K562 (cell line): Measurements from ENCODE around the gene PUM2. TPM values are rescaled to one million over a fixed set of nuclear protein-coding genes. Genes with fewer than 3 reads are reported as not detected.

Experiments
- ARHGAP35 ChIP-seq: fragments of 450-650 bp; IDR thresholded peaks from 2 replicates; pipeline ENCODE4 v1.6.1; 2018; ENCODE audit not compliant: partially characterized antibody
- ARNT ChIP-seq, 2 experiments: fragments of 450-650 bp; IDR thresholded peaks; 2 replicates each; pipeline ENCODE4 v1.6.1; 2016; ENCODE audit warnings: mild to moderate bottlenecking in 1 of 2
- ATF2 ChIP-seq: sonication (generic); formaldehyde crosslinking; IDR thresholded peaks from 2 replicates; pipeline ENCODE4 v1.8.1; 2022; ENCODE audit warnings: missing genetic modification reagents
- CREB1 ChIP-seq, 2 experiments: sonication (generic) in 1 of 2; formaldehyde crosslinking in 1 of 2; IDR thresholded peaks; 2 replicates each; pipeline versions ENCODE4 v1.6.1 to v1.8.0; 2012 to 2022; ENCODE audit warnings: inconsistent platforms in 1 of 2, mild to moderate bottlenecking in 1 of 2, missing genetic modification reagents in 1 of 2, moderate library complexity in 1 of 2
- GABPB2 ChIP-seq: fragments of 250-450 bp; sonication (Bioruptor Pico); conservative IDR thresholded peaks from 2 replicates; pipeline ENCODE4 v1.5.1; 2021; ENCODE audit warnings: mild to moderate bottlenecking
- HNRNPL ChIP-seq: fragments of 200-400 bp; formaldehyde crosslinking; IDR thresholded peaks from 2 replicates; pipeline ENCODE4 v1.6.1; 2017; ENCODE audit warnings: low read depth, mild to moderate bottlenecking, low read length
- JUND ChIP-seq, 2 experiments: IDR thresholded peaks; 2 replicates in 1 of 2; 3 replicates in 1 of 2; pipeline ENCODE4 v1.6.1; 2011; ENCODE audit warnings: borderline replicate concordance in 2 of 2, low read depth in 2 of 2, low read length in 2 of 2, improper control_type of control experiment in 1 of 2, missing biosample characterization in 1 of 2, missing genetic modification characterization in 1 of 2, missing genetic modification reagents in 1 of 2
- MCM5 ChIP-seq: fragments of 450-650 bp; IDR thresholded peaks from 2 replicates; pipeline ENCODE4 v1.6.1; 2016; ENCODE audit warnings: low read depth
- MYC ChIP-seq, 2 experiments: fragments of 250-450 bp in 1 of 2; sonication (Bioruptor Pico) in 1 of 2; IDR thresholded peaks; 2 replicates each; pipeline versions ENCODE4 v1.5.1 to v1.6.1; 2012 to 2021; ENCODE audit warnings: low read depth in 2 of 2, borderline replicate concordance in 1 of 2, improper control_type of control experiment in 1 of 2, low read length in 1 of 2, mild to moderate bottlenecking in 1 of 2, moderate library complexity in 1 of 2
- NFE2L1 ChIP-seq: fragments of 450-650 bp; IDR thresholded peaks from 2 replicates; pipeline ENCODE4 v1.6.1; 2016; ENCODE audit warnings: missing genetic modification characterization, low read depth, mild to moderate bottlenecking, missing compliant biosample characterization, moderate library complexity, borderline replicate concordance
- NFIC ChIP-seq: fragments of 450-650 bp; IDR thresholded peaks from 2 replicates; pipeline ENCODE4 v1.6.1; 2017; ENCODE audit warnings: mild to moderate bottlenecking, inconsistent platforms
- SOX6 ChIP-seq: fragments of 450-650 bp; IDR thresholded peaks from 2 replicates; pipeline ENCODE4 v1.6.1; 2014; ENCODE audit warnings: mild to moderate bottlenecking
- SREBF2 ChIP-seq: sonication (generic); formaldehyde crosslinking; IDR thresholded peaks from 2 replicates; pipeline ENCODE4 v1.4.0; 2020; ENCODE audit warnings: mild to moderate bottlenecking, missing genetic modification reagents
- ZNF280A ChIP-seq: fragments of 450-650 bp; IDR thresholded peaks from 2 replicates; pipeline ENCODE4 v1.6.1; 2018; ENCODE audit warnings: mild to moderate bottlenecking, low read depth; ENCODE audit not compliant: partially characterized antibody
- ZNF561 ChIP-seq: fragments of 450-650 bp; formaldehyde crosslinking; conservative IDR thresholded peaks from 2 replicates; pipeline ENCODE4 v1.4.0; 2020; ENCODE audit warnings: mild to moderate bottlenecking, moderate library complexity
- ZNF699 ChIP-seq: fragments of 250-450 bp; sonication (Bioruptor Pico); IDR thresholded peaks from 2 replicates; pipeline ENCODE4 v1.8.0; 2021; ENCODE audit warnings: mild to moderate bottlenecking, moderate library complexity; ENCODE audit not compliant: insufficient replicate concordance
- ZZZ3 ChIP-seq: fragments of 450-650 bp; IDR thresholded peaks from 2 replicates; pipeline ENCODE4 v1.6.1; 2016; ENCODE audit warnings: antibody characterized with exemption, mild to moderate bottlenecking, moderate library complexity
- polyA plus RNA-seq, 8 experiments: library from polyadenylated mRNA; depleted of rRNA in 4 of 8; stranded (reverse) in 5 of 8; unstranded in 3 of 8; fragments of >200 nt; fragmentation: Nextera tagmentation in 2 of 8; fragmentation: Illumina TruSeq in 1 of 8; extraction: Ambion mirVana in 2 of 8; extraction: Trizol in 1 of 8; gene quantifications; 2 replicates each; pipeline versions ENCODE4 v1.2.1 to v1.2.3, GENCODE V29; 2011 to 2014; ENCODE audit warnings: inconsistent platforms in 1 of 8, missing spikeins in 1 of 8
- total RNA-seq, 7 experiments: library from RNA; depleted of rRNA in 6 of 7; stranded (reverse); fragments of >200 nt in 6 of 7; fragmentation: Illumina TruSeq in 2 of 7; extraction: Trizol in 2 of 7; gene quantifications; 2 replicates each; pipeline versions ENCODE4 v1.2.1 to v1.2.3, GENCODE V29; 2011 to 2021; ENCODE audit warnings: low replicate concordance in 1 of 7
- TF ChIP-seq, protein P1 (sequence below): fragments of 250-450 bp; sonication (Bioruptor Pico); IDR thresholded peaks from 2 replicates; pipeline ENCODE4 v1.4.0; 2020

Gene PUM2
- total and polyA plus RNA-seq, 9 of the 15 experiments (the other 6 are each of a cell fraction or from before 2014, with no cell fraction given) = 13.4 to 61.9 (median 28.3) TPM

DNA sequence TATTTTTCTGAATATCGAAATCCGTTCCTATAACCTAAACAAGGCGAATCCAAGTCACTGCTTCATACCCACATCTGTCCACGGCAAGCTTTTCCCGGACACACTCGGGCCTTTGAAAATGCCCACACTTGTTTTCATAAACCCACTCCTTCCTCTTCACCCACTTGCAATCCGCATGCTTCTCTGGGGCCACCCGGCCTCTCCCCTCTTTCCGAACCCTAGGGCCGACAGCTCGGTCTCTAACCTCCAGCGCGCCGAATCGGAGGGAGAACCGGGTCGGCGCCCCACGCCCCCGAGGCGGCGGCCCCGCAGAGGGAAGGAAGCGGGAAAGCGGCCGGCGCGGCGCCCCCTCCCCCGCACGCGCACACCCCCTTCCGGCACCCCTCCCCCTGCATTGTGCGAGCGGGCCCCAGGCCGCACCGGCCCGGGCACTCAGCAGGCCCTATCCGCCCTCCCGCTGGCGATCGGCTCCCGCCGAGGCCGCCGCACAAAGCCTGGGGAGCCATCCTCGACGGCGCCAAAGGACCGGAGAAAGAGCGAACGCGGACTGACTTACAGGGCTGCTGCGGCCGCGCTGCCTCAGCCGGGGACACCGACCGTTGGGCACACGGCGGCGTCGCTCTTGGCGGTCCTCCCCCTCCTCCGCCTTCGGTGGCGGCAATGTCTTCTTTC, 467 bp downstream of the PUM2 start (continued):
- TF ChIP-seq MYC (IDR thresholded peaks at IDR 0.05; ENCODE audit: low read depth, low read length) = no peak; the same call in 1 of the 2 replicates
- TF ChIP-seq MYC (CRISPR knock-in tag; IDR thresholded peaks at IDR 0.05; ENCODE audit: borderline replicate concordance, low read depth) = no peak
- no peak for TF ChIP-seq ARNT (IDR thresholded peaks at IDR 0.05)
- TF ChIP-seq NFIC = peak; percentile 21; the same call in 1 of the 2 replicates
- TF ChIP-seq ZNF561 (CRISPR knock-in tag) = no peak
- no peak for TF ChIP-seq SOX6
- TF ChIP-seq, protein P1, sequence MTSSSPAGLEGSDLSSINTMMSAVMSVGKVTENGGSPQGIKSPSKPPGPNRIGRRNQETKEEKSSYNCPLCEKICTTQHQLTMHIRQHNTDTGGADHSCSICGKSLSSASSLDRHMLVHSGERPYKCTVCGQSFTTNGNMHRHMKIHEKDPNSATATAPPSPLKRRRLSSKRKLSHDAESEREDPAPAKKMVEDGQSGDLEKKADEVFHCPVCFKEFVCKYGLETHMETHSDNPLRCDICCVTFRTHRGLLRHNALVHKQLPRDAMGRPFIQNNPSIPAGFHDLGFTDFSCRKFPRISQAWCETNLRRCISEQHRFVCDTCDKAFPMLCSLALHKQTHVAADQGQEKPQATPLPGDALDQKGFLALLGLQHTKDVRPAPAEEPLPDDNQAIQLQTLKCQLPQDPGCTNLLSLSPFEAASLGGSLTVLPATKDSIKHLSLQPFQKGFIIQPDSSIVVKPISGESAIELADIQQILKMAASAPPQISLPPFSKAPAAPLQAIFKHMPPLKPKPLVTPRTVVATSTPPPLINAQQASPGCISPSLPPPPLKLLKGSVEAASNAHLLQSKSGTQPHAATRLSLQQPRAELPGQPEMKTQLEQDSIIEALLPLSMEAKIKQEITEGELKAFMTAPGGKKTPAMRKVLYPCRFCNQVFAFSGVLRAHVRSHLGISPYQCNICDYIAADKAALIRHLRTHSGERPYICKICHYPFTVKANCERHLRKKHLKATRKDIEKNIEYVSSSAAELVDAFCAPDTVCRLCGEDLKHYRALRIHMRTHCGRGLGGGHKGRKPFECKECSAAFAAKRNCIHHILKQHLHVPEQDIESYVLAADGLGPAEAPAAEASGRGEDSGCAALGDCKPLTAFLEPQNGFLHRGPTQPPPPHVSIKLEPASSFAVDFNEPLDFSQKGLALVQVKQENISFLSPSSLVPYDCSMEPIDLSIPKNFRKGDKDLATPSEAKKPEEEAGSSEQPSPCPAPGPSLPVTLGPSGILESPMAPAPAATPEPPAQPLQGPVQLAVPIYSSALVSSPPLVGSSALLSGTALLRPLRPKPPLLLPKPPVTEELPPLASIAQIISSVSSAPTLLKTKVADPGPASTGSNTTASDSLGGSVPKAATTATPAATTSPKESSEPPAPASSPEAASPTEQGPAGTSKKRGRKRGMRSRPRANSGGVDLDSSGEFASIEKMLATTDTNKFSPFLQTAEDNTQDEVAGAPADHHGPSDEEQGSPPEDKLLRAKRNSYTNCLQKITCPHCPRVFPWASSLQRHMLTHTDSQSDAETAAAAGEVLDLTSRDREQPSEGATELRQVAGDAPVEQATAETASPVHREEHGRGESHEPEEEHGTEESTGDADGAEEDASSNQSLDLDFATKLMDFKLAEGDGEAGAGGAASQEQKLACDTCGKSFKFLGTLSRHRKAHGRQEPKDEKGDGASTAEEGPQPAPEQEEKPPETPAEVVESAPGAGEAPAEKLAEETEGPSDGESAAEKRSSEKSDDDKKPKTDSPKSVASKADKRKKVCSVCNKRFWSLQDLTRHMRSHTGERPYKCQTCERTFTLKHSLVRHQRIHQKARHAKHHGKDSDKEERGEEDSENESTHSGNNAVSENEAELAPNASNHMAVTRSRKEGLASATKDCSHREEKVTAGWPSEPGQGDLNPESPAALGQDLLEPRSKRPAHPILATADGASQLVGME (CRISPR knock-in tag) = no peak
- no peak for TF ChIP-seq ARHGAP35
- TF ChIP-seq ZNF699 (CRISPR knock-in tag) = no peak
- no peak for TF ChIP-seq SREBF2 (CRISPR knock-in tag)
- no peak for TF ChIP-seq NFE2L1 (tag)
- no peak for TF ChIP-seq ZNF280A
- no peak for TF ChIP-seq GABPB2 (CRISPR knock-in tag)
- TF ChIP-seq JUND (IDR thresholded peaks at IDR 0.05; ENCODE audit: borderline replicate concordance, low read depth, low read length) = no peak
- no peak for TF ChIP-seq JUND (tag; IDR thresholded peaks at IDR 0.05; ENCODE audit: borderline replicate concordance, low read depth, low read length)
- peak; percentile 49; the same call in 1 of the 2 replicates for TF ChIP-seq HNRNPL
- TF ChIP-seq ZZZ3 = peak; percentile 75; the same call in 1 of the 2 replicates
- no peak for TF ChIP-seq CREB1 (IDR thresholded peaks at IDR 0.05)
- peak; percentile 15; the same call in 1 of the 2 replicates for TF ChIP-seq CREB1 (CRISPR knock-in tag; IDR thresholded peaks at IDR 0.05)
- no peak for TF ChIP-seq ATF2
- no peak for TF ChIP-seq MCM5
